HK-2 (cell line): Measurements from ENCODE around the gene NBPF6.
"Not testable (repeated sequence)": the region's sequence is repeated elsewhere in the genome, so short reads cannot be mapped to it uniquely, and the experiment has no call there.

Source experiments
- DNase-seq: peaks from one replicate; pipeline ENCODE4 v3.0.0-alpha.2; 2018; ENCODE audit not compliant: unreplicated experiment

Gene NBPF6

DNA sequence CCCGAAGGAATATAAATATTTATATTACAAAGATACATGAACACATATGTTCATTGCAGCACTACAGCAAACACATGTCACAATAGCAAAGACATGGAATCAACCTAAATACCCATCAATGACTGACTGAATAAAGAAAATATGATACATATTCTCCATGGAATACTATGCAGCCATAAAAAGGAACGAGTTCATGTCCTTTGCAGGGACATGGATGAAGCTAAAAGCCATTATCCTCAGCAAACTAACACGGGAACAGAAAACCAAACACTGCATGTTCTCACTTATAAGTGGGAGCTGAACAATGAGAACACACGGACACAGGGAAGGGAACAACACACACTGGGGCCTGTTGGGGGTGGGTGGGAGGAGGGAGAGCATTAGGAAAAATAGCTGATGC lies 46.7 kb downstream of the NBPF6 start:
- DNase-seq: not testable (repeated sequence)

DNA sequence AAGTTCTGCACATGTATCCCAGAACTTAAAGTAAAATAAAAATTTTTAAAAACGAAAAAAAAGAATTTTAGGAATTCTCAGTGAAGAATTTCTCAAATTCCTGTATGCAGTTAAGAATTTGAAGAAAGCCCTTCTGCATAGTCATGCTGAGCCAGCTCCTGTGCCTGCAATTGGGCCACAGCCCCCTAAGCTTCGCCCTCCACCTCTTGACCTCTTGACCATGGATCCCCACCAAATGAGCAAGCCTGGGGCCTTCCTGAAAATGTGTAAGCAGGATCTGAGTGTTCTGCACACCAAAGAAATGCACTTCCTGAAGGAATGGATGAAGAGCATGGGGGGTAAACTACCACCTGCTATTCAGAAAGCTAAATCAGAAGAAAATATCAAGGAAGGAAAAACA lies 52.0 kb downstream of the NBPF6 start:
- no peak for DNase-seq

DNA sequence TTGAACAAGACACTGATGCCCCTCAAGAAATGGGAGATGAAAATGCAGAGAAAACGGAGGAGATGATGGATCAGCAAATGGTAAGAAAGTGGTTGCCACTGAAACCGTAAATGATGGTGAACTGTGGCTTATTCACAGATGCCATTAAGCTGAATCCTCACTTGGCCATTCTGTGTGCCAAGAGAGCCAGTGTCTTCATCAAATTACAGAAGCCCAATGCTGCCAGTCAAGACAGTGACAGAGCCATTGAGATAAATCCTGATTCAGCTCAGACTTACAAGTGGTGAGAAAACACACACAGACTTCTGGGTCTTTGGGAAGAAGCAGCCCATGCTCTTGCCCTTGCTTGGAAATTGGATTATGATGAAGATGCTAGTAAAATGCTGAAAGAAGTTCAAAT lies 52.5 kb downstream of the NBPF6 start:
- DNase-seq: no peak

DNA sequence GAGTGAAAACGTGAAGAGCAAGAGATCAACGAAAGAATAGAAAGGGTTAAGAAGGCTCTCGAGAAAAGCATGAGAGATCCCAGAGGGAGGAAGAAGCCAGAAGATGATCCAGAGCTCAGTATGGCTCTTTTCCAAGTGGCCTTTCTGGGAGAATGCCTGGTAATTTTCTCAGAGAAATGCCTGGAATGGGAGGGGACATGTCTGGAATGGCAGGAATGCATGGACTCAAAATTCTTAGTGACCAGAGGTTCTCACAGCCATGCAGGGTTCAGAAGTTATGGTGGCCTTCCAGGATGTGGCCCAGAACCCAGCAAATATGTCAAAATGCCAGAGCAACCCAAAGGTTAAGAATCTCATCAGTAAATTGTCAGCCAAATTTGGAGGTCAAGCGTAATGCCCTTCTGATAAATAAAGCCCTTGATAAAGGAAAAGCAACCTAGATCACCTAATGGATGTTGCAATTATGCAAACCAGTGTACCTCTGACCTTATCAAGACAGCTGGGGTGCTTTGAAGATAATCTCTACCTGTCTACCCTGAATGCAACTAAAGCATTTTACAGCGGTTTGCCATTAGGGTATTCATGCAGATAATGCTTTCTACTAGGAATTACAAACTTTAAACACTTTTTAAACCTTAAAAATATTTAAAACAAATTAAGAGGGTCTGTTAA lies 53.1 kb downstream of the NBPF6 start:
- peak; percentile 22 for DNase-seq

DNA sequence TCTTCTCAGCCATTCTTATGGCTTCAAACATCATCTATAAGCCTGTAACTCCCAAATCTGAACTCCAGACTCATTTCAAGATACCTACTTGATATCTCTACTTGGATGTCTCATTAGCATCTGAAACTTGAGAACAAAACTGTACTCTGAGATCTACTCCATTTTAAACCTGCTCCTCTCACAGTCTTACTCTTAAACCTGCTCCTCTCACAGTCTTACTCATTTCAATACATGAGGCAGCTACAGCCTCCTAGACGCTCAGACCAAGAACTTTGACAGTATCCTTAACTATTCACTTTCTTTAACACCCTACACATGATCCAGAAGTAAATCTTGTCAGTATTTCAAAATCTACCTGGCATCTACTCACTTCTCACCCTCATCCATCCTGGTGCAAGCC lies 54.3 kb downstream of the NBPF6 start:
- no peak for DNase-seq

DNA sequence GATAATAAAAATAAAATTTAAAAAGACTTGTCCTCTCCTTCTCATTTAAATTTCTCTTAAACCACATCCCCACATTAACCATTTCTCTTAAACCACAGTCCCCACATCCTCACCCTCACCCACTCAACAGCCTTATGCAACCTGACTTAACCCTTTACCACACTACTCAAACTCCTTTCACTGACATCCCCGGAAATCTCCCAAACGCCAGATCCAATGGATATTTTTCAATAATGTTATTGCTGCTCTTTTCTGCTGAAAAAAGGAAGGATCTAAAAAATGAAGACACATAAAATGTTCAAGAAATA lies 55.6 kb downstream of the NBPF6 start:
- no peak for DNase-seq

DNA sequence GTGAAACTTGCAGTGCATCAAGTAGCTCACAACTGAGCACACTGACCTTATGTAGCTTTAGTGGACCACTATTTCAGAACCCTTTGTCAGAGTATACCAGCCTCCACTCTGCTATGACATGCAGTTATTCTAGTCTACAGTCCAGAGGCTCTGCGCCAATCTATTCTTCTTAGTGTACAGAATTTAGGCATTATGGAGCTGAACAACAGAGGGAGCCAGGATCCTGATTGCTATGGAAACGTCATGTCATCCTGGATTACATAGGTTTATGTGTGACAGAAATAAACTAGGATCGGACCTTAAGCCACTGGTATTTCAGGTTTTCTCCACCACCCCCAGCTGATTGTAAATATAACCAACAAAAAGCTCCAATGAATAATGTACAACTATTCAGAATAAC lies 61.6 kb downstream of the NBPF6 start:
- DNase-seq: no peak

DNA sequence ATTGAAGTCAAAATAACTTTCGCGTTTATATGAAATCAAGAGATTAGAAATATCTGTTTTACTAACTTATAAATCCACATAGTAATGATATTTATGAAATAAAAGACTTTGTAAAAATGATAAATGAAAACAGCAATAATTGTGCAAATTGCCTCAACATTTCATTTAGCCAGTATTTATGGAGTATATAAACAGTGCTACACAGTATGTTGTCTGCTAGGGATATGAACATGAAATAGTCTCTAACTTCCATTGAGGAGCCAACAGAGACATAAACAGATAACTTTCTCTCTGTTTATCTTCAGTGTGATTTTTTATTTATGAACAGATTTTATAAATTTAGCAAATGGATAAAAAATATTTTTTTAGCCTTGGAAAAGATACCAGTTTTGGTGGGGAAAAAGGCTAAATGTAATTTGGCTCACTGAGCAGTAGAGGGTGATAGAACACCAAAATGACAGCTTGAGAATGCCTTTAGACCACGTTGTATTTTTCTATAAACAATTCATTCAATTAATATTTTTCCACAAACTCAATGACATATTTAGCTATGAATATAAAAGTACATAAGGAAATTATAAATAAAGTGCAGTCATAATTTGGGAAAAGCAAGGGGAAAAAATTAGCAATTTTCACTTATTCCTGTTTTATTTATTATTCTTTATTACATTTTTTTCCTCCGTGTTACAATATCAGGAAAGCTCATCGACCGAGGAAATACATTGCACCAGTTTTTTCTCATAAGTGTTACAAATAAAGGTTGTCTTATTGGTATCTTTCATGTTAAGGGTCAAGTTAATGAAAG lies 62.3 kb downstream of the NBPF6 start:
- DNase-seq: no peak

DNA sequence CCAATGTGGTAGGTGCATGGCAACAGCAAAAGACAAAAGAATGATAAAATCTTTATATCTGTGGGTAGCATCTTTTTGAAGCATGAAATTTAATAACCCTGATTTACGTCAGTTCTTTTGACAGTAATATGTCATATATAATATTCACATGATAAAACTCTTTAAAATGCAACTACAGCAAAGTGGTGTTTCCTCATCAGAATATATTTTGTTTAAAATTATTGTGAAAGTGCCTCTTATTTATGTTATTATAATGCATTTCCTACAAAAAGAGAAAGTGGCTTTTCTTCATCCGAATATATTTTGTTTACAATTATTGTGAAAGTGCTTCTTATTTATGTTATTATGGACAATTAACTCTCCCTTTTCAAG lies 62.9 kb downstream of the NBPF6 start:
- no peak for DNase-seq

DNA sequence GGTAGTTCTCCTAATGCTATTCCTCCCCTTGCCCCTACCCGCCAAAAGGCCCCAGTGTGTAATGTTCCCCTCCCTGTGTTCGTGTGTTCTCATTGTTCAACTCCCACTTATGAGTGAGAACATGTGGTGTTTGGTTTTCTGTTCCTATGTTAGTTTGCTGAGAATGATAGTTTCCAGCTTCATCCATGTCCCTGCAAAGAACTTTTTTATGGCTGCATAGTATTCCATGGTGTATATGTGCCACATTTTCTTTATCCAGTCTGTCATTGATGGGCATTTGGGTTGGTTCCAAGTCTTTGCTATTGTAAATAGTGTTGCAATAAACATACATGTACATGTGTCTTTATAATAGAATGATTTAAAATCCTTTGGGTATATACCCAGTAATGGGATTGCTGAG lies 63.8 kb downstream of the NBPF6 start:
- DNase-seq: not testable (repeated sequence)

DNA sequence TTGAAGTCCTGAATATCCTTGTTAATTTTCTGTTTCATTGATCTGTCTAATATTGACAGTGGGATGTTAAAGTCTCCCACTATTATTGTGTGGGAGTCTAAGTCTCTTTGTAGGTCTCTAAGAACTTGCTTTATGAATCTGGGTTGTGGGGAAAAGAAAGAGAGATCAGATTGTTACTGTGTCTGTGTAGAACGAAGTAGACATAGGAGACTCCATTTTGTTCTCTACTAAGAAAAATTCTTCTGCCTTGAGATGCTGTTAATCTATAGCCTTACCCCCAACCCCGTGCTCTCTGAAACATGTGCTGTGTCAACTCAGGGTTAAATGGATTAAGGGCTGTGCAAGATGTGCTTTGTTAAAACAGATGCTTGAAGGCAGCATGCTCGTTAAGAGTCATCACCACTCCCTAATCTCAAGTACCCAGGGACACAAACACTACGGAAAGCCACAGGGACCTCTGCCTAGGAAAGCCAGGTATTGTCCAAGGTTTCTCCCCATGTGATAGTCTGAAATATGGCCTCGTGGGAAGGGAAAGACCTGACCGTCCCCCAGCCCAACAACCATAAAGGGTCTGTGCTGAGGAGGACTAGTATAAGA lies 67.3 kb downstream of the NBPF6 start:
- DNase-seq: not testable (repeated sequence)
